Measurements from ENCODE around the gene TRIM10.
"Not testable (repeated sequence)": the region's sequence is repeated elsewhere in the genome, so short reads cannot be mapped to it uniquely, and the experiment has no call there.

Gene TRIM10

GRCh38 chr6:30155520-30156261, 5.3 kb downstream of the TRIM10 start:
- DNase-seq (ENCODE audit: low read depth) = no peak
- H3K4me3 ChIP-seq (ENCODE audit: low read depth, low read length) = no peak overlapping the region

GRCh38 chr6:30154709-30155519, 6.1 kb downstream of the TRIM10 start:
- no peak overlapping the region for H3K4me3 ChIP-seq (ENCODE audit: low read depth, low read length)
- peak; percentile 73 for DNase-seq (ENCODE audit: low read depth)

- no peak overlapping the region for H3K4me3 ChIP-seq (ENCODE audit: low read depth, low read length)
- no peak for DNase-seq (ENCODE audit: low read depth)
Measured at GRCh38 chr6:30154061-30154460, 7.0 kb downstream of the TRIM10 start.

GRCh38 chr6:30152910-30153610, 8.0 kb downstream of the TRIM10 start:
- no peak overlapping the region for H3K4me3 ChIP-seq (ENCODE audit: low read depth, low read length)
- DNase-seq (ENCODE audit: low read depth) = no peak

GRCh38 chr6:30152016-30152673, 8.9 kb downstream of the TRIM10 start:
- DNase-seq (ENCODE audit: low read depth) = no peak
- H3K4me3 ChIP-seq (ENCODE audit: low read depth, low read length) = no peak overlapping the region

GRCh38 chr6:30151580-30151979, 9.4 kb downstream of the TRIM10 start:
- no peak overlapping the region for H3K4me3 ChIP-seq (ENCODE audit: low read depth, low read length)
- DNase-seq (ENCODE audit: low read depth) = no peak

- H3K4me3 ChIP-seq (ENCODE audit: low read depth, low read length) = no peak overlapping the region
- no peak for DNase-seq (ENCODE audit: low read depth)
Measured at GRCh38 chr6:30150671-30151395, 10.2 kb downstream of the TRIM10 start.

- no peak for DNase-seq (ENCODE audit: low read depth)
- no peak overlapping the region for H3K4me3 ChIP-seq (ENCODE audit: low read depth, low read length)
Measured at GRCh38 chr6:30149858-30150550, 11.0 kb downstream of the TRIM10 start.

- H3K4me3 ChIP-seq (ENCODE audit: low read depth, low read length) = no peak overlapping the region
- DNase-seq (ENCODE audit: low read depth) = no peak
Measured at GRCh38 chr6:30149234-30149633, 11.8 kb downstream of the TRIM10 start.

GRCh38 chr6:30147096-30147495, 13.9 kb downstream of the TRIM10 start:
- no peak for DNase-seq (ENCODE audit: low read depth)
- no peak overlapping the region for H3K4me3 ChIP-seq (ENCODE audit: low read depth, low read length)

- H3K4me3 ChIP-seq (ENCODE audit: low read depth, low read length) = no peak overlapping the region
- DNase-seq (ENCODE audit: low read depth) = no peak
Measured at GRCh38 chr6:30145818-30146217, 15.2 kb downstream of the TRIM10 start.

GRCh38 chr6:30144811-30145210, 16.2 kb downstream of the TRIM10 start:
- no peak overlapping the region for H3K4me3 ChIP-seq (ENCODE audit: low read depth, low read length)
- DNase-seq (ENCODE audit: low read depth) = no peak

- no peak overlapping the region for H3K4me3 ChIP-seq (ENCODE audit: low read depth, low read length)
- no peak for DNase-seq (ENCODE audit: low read depth)
Measured at GRCh38 chr6:30143780-30144179, 17.2 kb downstream of the TRIM10 start.

GRCh38 chr6:30142665-30143064, 18.3 kb downstream of the TRIM10 start:
- no peak overlapping the region for H3K4me3 ChIP-seq (ENCODE audit: low read depth, low read length)
- no peak for DNase-seq (ENCODE audit: low read depth)

- not testable (repeated sequence) for H3K4me3 ChIP-seq (ENCODE audit: low read depth, low read length); DNase-seq (ENCODE audit: low read depth)
Measured at GRCh38 chr6:30140240-30140639, 20.8 kb downstream of the TRIM10 start.

GRCh38 chr6:30136570-30137286, 24.3 kb downstream of the TRIM10 start:
- H3K4me3 ChIP-seq (ENCODE audit: low read depth, low read length) = no peak overlapping the region
- no peak for DNase-seq (ENCODE audit: low read depth)

- no peak within 1 kb of the TSS for H3K4me3 ChIP-seq (ENCODE audit: low read depth, low read length)
- no peak for DNase-seq (ENCODE audit: low read depth)
Measured at GRCh38 chr6:30135757-30136156, 25.3 kb downstream of the TRIM10 start, which contains the start of gene TRIM40. Gene TRIM40, plus strand, starts transcription at chr6:30136140. Its CDS starts 897 bp downstream, at chr6:30137037.

GRCh38 chr6:30135147-30135546, 25.9 kb downstream of the TRIM10 start:
- H3K4me3 ChIP-seq (ENCODE audit: low read depth, low read length) = no peak overlapping the region
- no peak for DNase-seq (ENCODE audit: low read depth)
